GM12878 (cell line): ENCODE results near the gene WNK1. TPM values are rescaled to one million over a fixed set of nuclear protein-coding genes. Genes with fewer than 3 reads are reported as not detected.
A peak's percentile ranks its signal among the peaks of the same experiment; 100 is the strongest.

Source experiments
- ATAC-seq: fragments of 200-7000 bp; cut with Tn5 transposase; 3 replicates; pipeline ENCODE4 v1.9.1; 2020; ENCODE audit warnings: mild to moderate bottlenecking, moderate library complexity
- BruUV-seq: library from RNA; stranded (reverse); fragments of 400-500 nt; replicated peaks from 2 replicates; lab custom pipeline; 2021; lab: Mats Ljungman, UMichigan
- CTCF ChIA-PET: fragments of 300-600 bp; sonication (Branson Sonifier 250); formaldehyde crosslinking; extraction: SDS; loops from one replicate; lab custom pipeline; 2021; ENCODE audit warnings: inconsistent platforms; lab: Yijun Ruan, JAX
- POLR2A ChIA-PET: fragments of 350-600 bp; formaldehyde crosslinking; extraction: SDS; loops from one replicate; lab custom pipeline; 2021; ENCODE audit warnings: inconsistent platforms; lab: Charles Lee
- RAD21 ChIA-PET: fragments of 300-600 bp; sonication (Branson Sonifier 250); formaldehyde crosslinking; loops from one replicate; lab custom pipeline; 2023; ENCODE audit warnings: antibody characterized with exemption; ENCODE audit not compliant: unreplicated experiment; lab: Charles Lee
- SMC1A ChIA-PET: fragments of 300-600 bp; sonication (Branson Sonifier 250); formaldehyde crosslinking; loops from one replicate; lab custom pipeline; 2023; ENCODE audit not compliant: unreplicated experiment, uncharacterized antibody; lab: Charles Lee
- DNase-seq: peaks from one replicate; pipeline ENCODE4 v3.0.0-alpha.2; 2011; ENCODE audit warnings: low read depth, low spot score
- FAIRE-seq: peaks from 3 replicates; lab custom pipeline; 2011; peaks lifted over from hg19 to GRCh38; lab: Jason Lieb, UNC
- H2AFZ ChIP-seq: 2 replicates; pipeline ENCODE4 v1.6.0; 2011; ENCODE audit warnings: low read depth, low read length, control low read depth; ENCODE audit not compliant: control insufficient read depth
- H3K27ac ChIP-seq: 2 replicates; pipeline ENCODE4 v1.5.1; 2011; ENCODE audit warnings: control low read depth; ENCODE audit not compliant: control insufficient read depth, insufficient read depth
- H3K27me3 ChIP-seq, 2 experiments: replicated peaks in 1 of 2; 2 replicates each; pipeline versions ENCODE4 v1.6.0 to v1.6.1; 2011; ENCODE audit warnings: low read length in 1 of 2; ENCODE audit not compliant: control insufficient read depth in 2 of 2, insufficient read depth in 2 of 2
- H3K36me3 ChIP-seq, 2 experiments: 2 replicates each; pipeline ENCODE4 v1.5.1; 2011; ENCODE audit warnings: low read length in 1 of 2; ENCODE audit not compliant: control insufficient read depth in 2 of 2, insufficient read depth in 2 of 2
- H3K4me1 ChIP-seq: 2 replicates; pipeline ENCODE4 v1.6.1; 2011; ENCODE audit warnings: mild to moderate bottlenecking, low read length, moderate library complexity, mixed read lengths; ENCODE audit not compliant: control insufficient read depth, insufficient read depth
- H3K4me2 ChIP-seq: 2 replicates; pipeline ENCODE4 v1.6.0; 2011; ENCODE audit warnings: control low read depth; ENCODE audit not compliant: control insufficient read depth, insufficient read depth
- H3K4me3 ChIP-seq: fragments of 200-600 bp; sonication (generic); 2 replicates; pipeline ENCODE4 v1.5.1; 2016
- H3K79me2 ChIP-seq: 2 replicates; pipeline ENCODE4 v1.6.0; 2011; ENCODE audit warnings: low read length; ENCODE audit not compliant: control insufficient read depth, insufficient read depth
- H3K9ac ChIP-seq: 2 replicates; pipeline ENCODE4 v1.8.0; 2011; ENCODE audit warnings: low read length, control low read depth, mixed read lengths; ENCODE audit not compliant: control insufficient read depth, insufficient read depth
- H3K9me3 ChIP-seq: replicated peaks from 3 replicates; pipeline ENCODE4 v1.5.1; 2011; ENCODE audit warnings: mild to moderate bottlenecking, low read length; ENCODE audit not compliant: control insufficient read depth, insufficient read depth
- H4K20me1 ChIP-seq: 2 replicates; pipeline ENCODE4 v1.6.0; 2011; ENCODE audit not compliant: control insufficient read depth, insufficient read depth
- ATF2 ChIP-seq: IDR thresholded peaks from 2 replicates; pipeline ENCODE4 v1.6.1; 2012; ENCODE audit warnings: low read length, inconsistent platforms
- BCL3 ChIP-seq: IDR thresholded peaks from 2 replicates; pipeline ENCODE4 v1.6.1; 2011; ENCODE audit warnings: borderline replicate concordance, low read depth, mild to moderate bottlenecking, moderate library complexity, low read length; ENCODE audit not compliant: insufficient read depth, poor library complexity, severe bottlenecking
- ESRRA ChIP-seq: IDR thresholded peaks from 2 replicates; pipeline ENCODE4 v1.6.1; 2012; ENCODE audit warnings: mild to moderate bottlenecking, low read length, improper control_type of control experiment
- FOXK2 ChIP-seq: fragments of 450-650 bp; IDR thresholded peaks from 2 replicates; pipeline ENCODE4 v1.6.1; 2017; ENCODE audit warnings: mild to moderate bottlenecking, moderate library complexity
- HDAC2 ChIP-seq: fragments of 200-600 bp; sonication (generic); IDR thresholded peaks from 2 replicates; pipeline ENCODE4 v1.6.1; 2017
- IRF4 ChIP-seq: IDR thresholded peaks from 2 replicates; pipeline ENCODE4 v1.6.1; 2011; ENCODE audit warnings: low read depth, low read length
- MTA3 ChIP-seq: IDR thresholded peaks from 2 replicates; pipeline ENCODE4 v1.6.1; 2012; ENCODE audit warnings: low read length, inconsistent platforms, borderline replicate concordance
- NRF1 ChIP-seq: conservative IDR thresholded peaks from 2 replicates; pipeline ENCODE4 v1.6.1; 2011; ENCODE audit warnings: mild to moderate bottlenecking, low read depth, low read length, improper control_type of control experiment
- PAX8 ChIP-seq: fragments of 450-650 bp; IDR thresholded peaks from 2 replicates; pipeline ENCODE4 v1.6.1; 2017; ENCODE audit warnings: mild to moderate bottlenecking, moderate library complexity
- PKNOX1 ChIP-seq: fragments of 450-650 bp; IDR thresholded peaks from 2 replicates; pipeline ENCODE4 v1.6.1; 2016; ENCODE audit warnings: mild to moderate bottlenecking
- SIN3A ChIP-seq: IDR thresholded peaks from 2 replicates; pipeline ENCODE4 v1.6.1; 2012; ENCODE audit warnings: low read depth, low read length, improper control_type of control experiment
- SUPT20H ChIP-seq: IDR thresholded peaks from 2 replicates; pipeline ENCODE4 v1.6.1; 2011; ENCODE audit warnings: low read depth, mild to moderate bottlenecking, low read length, moderate library complexity, borderline replicate concordance; ENCODE audit not compliant: control insufficient read depth
- TBL1XR1 ChIP-seq: IDR thresholded peaks from 2 replicates; pipeline ENCODE4 v1.6.1; 2012; ENCODE audit warnings: low read depth, low read length, improper control_type of control experiment
- ZNF592 ChIP-seq: fragments of 450-650 bp; IDR thresholded peaks from 2 replicates; pipeline ENCODE4 v1.6.1; 2017; ENCODE audit warnings: mild to moderate bottlenecking, moderate library complexity
- WGBS: methylation state at CpG from one replicate; pipeline ENCODE4 v1.1.6; 2016; ENCODE audit warnings: low lambda C conversion rate; ENCODE audit not compliant: insufficient replicate concordance, insufficient coverage; ENCODE audit errors: missing lambda C conversion rate; 5-methylcytosine and 5-hydroxymethylcytosine counted together
- in situ Hi-C: fragments of 300-500 bp; cut with MboI; formaldehyde crosslinking; loops from 9 replicates; pipeline ENCODE4 v1.14.3; 2018; ENCODE audit warnings: mixed read lengths
- intact Hi-C: fragments of 100-400 bp; cut with micrococcal nuclease; formaldehyde crosslinking; loops from one replicate; pipeline ENCODE4 v1.14.2; 2022; ENCODE audit not compliant: unreplicated experiment
- polyA plus RNA-seq, 11 experiments: library from polyadenylated mRNA; depleted of rRNA in 4 of 11; unstranded in 6 of 11; stranded (reverse) in 5 of 11; fragments of >200 nt; fragmentation: Nextera tagmentation in 4 of 11; fragmentation: Illumina TruSeq in 1 of 11; extraction: Ambion mirVana in 4 of 11; extraction: Trizol in 1 of 11; gene quantifications; 1 replicate in 1 of 11; 2 replicates in 10 of 11; pipeline versions ENCODE4 v1.2.1 to v1.2.3, GENCODE V29; 2011 to 2016; ENCODE audit warnings: inconsistent platforms in 2 of 11, missing spikeins in 2 of 11, low read depth in 1 of 11
- total RNA-seq, 4 experiments: library from RNA; depleted of rRNA in 3 of 4; stranded (reverse); fragments of >200 nt in 3 of 4; fragmentation: Illumina TruSeq in 1 of 4; extraction: Trizol in 1 of 4; gene quantifications; 2 replicates each; pipeline versions ENCODE4 v1.2.1 to v1.2.3, GENCODE V29; 2013 to 2021

WNK1 gene
- total and polyA plus RNA-seq, 10 of the 15 experiments (the other 5 are each of a cell fraction or from before 2014, with no cell fraction given): 9.6 to 151 (median 86.6) TPM

GRCh38 chr12:716506-716905 is 35.9 kb upstream of the WNK1 start (continued):
- TF ChIP-seq BCL3 (no peak), SIN3A (no peak), ZNF592 (no peak), FOXK2 (no peak)

- ATAC-seq (no peak), FAIRE-seq (peak; percentile 7), DNase-seq (no peak)
- peak overlapping the region; percentile 95 for H3K27ac ChIP-seq
- H3K79me2 ChIP-seq: no peaks in the 10 kb centered on the region
- no peaks in the 10 kb centered on the region for H3K27me3 ChIP-seq
- TF ChIP-seq MTA3 (no peak), PAX8 (no peak), TBL1XR1 (no peak), IRF4 (no peak), NRF1 (no peak), ESRRA (no peak), PKNOX1 (no peak), SUPT20H (no peak), HDAC2 (no peak), ATF2 (no peak)
- 96% methylated on average over 4 of the region's 4 CpGs for WGBS
- peak overlapping the region; percentile 86 for H3K4me2 ChIP-seq
- ChIA-PET CTCF (interaction anchor here (1.9 kb wide), 1 partner anchor 41 kb away, joined by 5 read pairs; no protein-coding TSS in a partner anchor), RAD21 (interaction anchor here (1.6 to 3.2 kb wide), 4 partner anchors 32 to 50 kb away, joined by 5 to 35 read pairs (median 13); partner anchors contain the start of gene WNK1), POLR2A (interaction anchor here (2.2 to 3.1 kb wide), 3 partner anchors 33 to 46 kb away, joined by 9 to 20 read pairs (median 11); no protein-coding TSS in a partner anchor), SMC1A (interaction anchor here (1.5 to 6.3 kb wide), 5 partner anchors 13 to 51 kb away, joined by 5 to 72 read pairs (median 9); partner anchors contain the start of gene WNK1)
- H3K36me3 ChIP-seq: no peaks in the 10 kb centered on the region
- peak overlapping the region; percentile 87 for H2AFZ ChIP-seq
- in situ Hi-C loops: no loop called here
- no peaks in the 10 kb centered on the region for H4K20me1 ChIP-seq
- H3K9ac ChIP-seq: peak overlapping the region; percentile 78
- no peaks in the 10 kb centered on the region for H3K9me3 ChIP-seq
- H3K4me3 ChIP-seq: 0 out of 2 replicates have a peak overlapping the region, but pooled peaks have one; percentile 48
- intact Hi-C loops: no loop called here
- no TSS peak for BruUV-seq
- peaks cover 26% of the 10 kb centered on the region for H3K4me1 ChIP-seq
Measured at GRCh38 chr12:718756-719102, 33.6 kb upstream of the WNK1 start.
